DOHH2 (cell line): Measurements from ENCODE around the gene LCE5A.
A peak's percentile ranks its signal among the peaks of the same experiment; 100 is the strongest.
"Not testable (repeated sequence)": the region's sequence is repeated elsewhere in the genome, so short reads cannot be mapped to it uniquely, and the experiment has no call there.

ENCODE experiments used
- H3F3A ChIP-seq: fragments of 200-600 bp; sonication (generic), shearing (Covaris generic); 2 replicates; pipeline ENCODE4 v1.6.0; 2016; ENCODE audit warnings: antibody characterized with exemption, mild to moderate bottlenecking; ENCODE audit not compliant: control insufficient read depth, insufficient read depth
- H3K27ac ChIP-seq: fragments of 200-600 bp; sonication (generic); 2 replicates; pipeline ENCODE4 v1.5.1; 2014; ENCODE audit warnings: low read depth, mild to moderate bottlenecking, low read length, moderate library complexity
- H3K27me3 ChIP-seq: fragments of 200-600 bp; sonication (generic); 2 replicates; pipeline ENCODE4 v1.6.1; 2014; ENCODE audit warnings: mild to moderate bottlenecking, low read length, mixed read lengths; ENCODE audit not compliant: control insufficient read depth
- H3K36me3 ChIP-seq: fragments of 200-600 bp; sonication (generic); 2 replicates; pipeline ENCODE4 v1.6.1; 2014; ENCODE audit warnings: mild to moderate bottlenecking, low read length, moderate library complexity, mixed read lengths; ENCODE audit not compliant: control insufficient read depth
- H3K4me1 ChIP-seq: fragments of 200-600 bp; sonication (generic); 2 replicates; pipeline ENCODE4 v1.6.1; 2014; ENCODE audit warnings: mild to moderate bottlenecking, low read length, mixed read lengths; ENCODE audit not compliant: control insufficient read depth
- H3K4me2 ChIP-seq: fragments of 200-600 bp; sonication (generic); 2 replicates; pipeline ENCODE4 v1.6.0; 2014; ENCODE audit warnings: mild to moderate bottlenecking, low read length, moderate library complexity
- H3K4me3 ChIP-seq: fragments of 200-600 bp; sonication (generic); 2 replicates; pipeline ENCODE4 v1.5.1; 2014; ENCODE audit warnings: mild to moderate bottlenecking, low read length, mixed read lengths
- H3K79me2 ChIP-seq: fragments of 200-600 bp; sonication (generic); 2 replicates; pipeline ENCODE4 v1.6.1; 2014; ENCODE audit warnings: mild to moderate bottlenecking, low read length, mixed read lengths; ENCODE audit not compliant: control insufficient read depth
- H3K9me2 ChIP-seq: fragments of 200-600 bp; sonication (generic); replicated peaks from 2 replicates; pipeline ENCODE4 v1.6.1; 2014; ENCODE audit warnings: mild to moderate bottlenecking, low read length, mixed read lengths; ENCODE audit not compliant: control insufficient read depth
- H3K9me3 ChIP-seq: fragments of 200-600 bp; sonication (generic); 2 replicates; pipeline ENCODE4 v1.6.1; 2014; ENCODE audit warnings: antibody characterized with exemption, low read length, mixed read lengths; ENCODE audit not compliant: control insufficient read depth, insufficient read depth
- H4K20me1 ChIP-seq: fragments of 200-600 bp; sonication (generic); 2 replicates; pipeline ENCODE4 v1.6.0; 2014; ENCODE audit warnings: low read depth, mild to moderate bottlenecking, antibody characterized with exemption, low read length, moderate library complexity; ENCODE audit not compliant: control insufficient read depth, insufficient read depth
- EZH2phosphoT487 ChIP-seq: fragments of 200-600 bp; sonication (generic); IDR thresholded peaks from 2 replicates; pipeline ENCODE4 v1.6.1; 2017; ENCODE audit warnings: borderline replicate concordance, mild to moderate bottlenecking, antibody characterized with exemption, low read length, moderate library complexity, mixed read lengths
- TF ChIP-seq, protein P1 (sequence below): fragments of 200-600 bp; sonication (generic); IDR thresholded peaks from one replicate; pipeline ENCODE4 v1.5.1; 2014; ENCODE audit warnings: antibody characterized with exemption, mild to moderate bottlenecking, low read depth, low read length; ENCODE audit not compliant: poor library complexity, severe bottlenecking

LCE5A gene

DNA sequence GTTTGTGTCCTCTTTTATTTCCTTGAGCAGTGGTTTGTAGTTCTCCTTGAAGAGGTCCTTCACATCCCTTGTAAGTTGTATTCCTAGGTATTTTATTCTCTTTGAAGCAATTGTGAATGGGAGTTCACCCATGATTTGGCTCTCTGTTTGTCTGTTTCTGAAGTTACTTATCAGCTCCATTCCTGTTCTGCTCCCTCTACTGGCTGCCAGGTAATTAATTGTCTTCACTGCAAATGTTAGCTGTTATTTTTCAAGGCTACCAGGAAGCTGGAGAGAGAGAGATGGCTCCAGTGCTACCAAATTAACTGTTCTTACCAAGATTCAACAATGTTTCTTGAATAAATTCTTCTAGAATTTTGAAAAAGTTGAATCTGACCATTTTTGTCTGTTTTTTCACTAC, 19.1 kb upstream of the LCE5A start:
- H3K36me3 ChIP-seq, H4K20me1 ChIP-seq, H3K27me3 ChIP-seq, H3K4me2 ChIP-seq, H3K27ac ChIP-seq, H3K79me2 ChIP-seq, H3K4me1 ChIP-seq, H3K9me3 ChIP-seq, H3K4me3 ChIP-seq, H3K9me2 ChIP-seq, H3F3A ChIP-seq: not testable (repeated sequence)
- TF ChIP-seq, protein P1, sequence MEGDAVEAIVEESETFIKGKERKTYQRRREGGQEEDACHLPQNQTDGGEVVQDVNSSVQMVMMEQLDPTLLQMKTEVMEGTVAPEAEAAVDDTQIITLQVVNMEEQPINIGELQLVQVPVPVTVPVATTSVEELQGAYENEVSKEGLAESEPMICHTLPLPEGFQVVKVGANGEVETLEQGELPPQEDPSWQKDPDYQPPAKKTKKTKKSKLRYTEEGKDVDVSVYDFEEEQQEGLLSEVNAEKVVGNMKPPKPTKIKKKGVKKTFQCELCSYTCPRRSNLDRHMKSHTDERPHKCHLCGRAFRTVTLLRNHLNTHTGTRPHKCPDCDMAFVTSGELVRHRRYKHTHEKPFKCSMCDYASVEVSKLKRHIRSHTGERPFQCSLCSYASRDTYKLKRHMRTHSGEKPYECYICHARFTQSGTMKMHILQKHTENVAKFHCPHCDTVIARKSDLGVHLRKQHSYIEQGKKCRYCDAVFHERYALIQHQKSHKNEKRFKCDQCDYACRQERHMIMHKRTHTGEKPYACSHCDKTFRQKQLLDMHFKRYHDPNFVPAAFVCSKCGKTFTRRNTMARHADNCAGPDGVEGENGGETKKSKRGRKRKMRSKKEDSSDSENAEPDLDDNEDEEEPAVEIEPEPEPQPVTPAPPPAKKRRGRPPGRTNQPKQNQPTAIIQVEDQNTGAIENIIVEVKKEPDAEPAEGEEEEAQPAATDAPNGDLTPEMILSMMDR = peak; percentile 14

GRCh38 chr1:152495066-152495675, 15.4 kb upstream of the LCE5A start:
- H3K4me3 ChIP-seq = no peak overlapping the region
- no peaks in the 10 kb centered on the region for H3K79me2 ChIP-seq
- H3K27me3 ChIP-seq = peaks cover 3% of the 10 kb centered on the region; the same call in 1 of the 2 replicates
- no peaks in the 10 kb centered on the region for H3K9me2 ChIP-seq
- no peaks in the 10 kb centered on the region for H3K36me3 ChIP-seq
- no peaks in the 10 kb centered on the region for H4K20me1 ChIP-seq
- no peaks in the 10 kb centered on the region for H3K4me1 ChIP-seq
- H3F3A ChIP-seq = no peaks in the 10 kb centered on the region
- H3K4me2 ChIP-seq = no peak overlapping the region
- no peak overlapping the region for H3K27ac ChIP-seq
- no peaks in the 10 kb centered on the region for H3K9me3 ChIP-seq
- no peak for TF ChIP-seq EZH2phosphoT487
- TF ChIP-seq, protein P1 = peak; percentile 91

DNA sequence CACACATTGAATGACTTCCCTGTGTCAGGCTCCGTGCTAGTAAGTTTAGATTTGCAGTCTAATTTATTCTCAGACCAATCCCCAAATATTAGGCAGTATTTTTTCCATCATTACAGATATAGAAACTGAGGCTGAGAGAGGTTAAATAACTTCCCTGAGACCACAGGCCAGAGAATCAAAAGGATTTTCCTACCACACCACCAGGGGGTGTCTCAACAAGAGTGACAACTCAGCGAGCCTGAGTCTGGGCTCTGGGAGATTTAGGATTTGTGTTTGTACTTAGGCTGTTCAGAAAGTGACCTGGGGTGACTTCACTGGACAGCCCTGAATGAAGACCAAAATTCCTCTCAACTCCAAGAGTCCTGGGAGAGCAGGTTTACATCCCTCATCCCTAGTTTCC, 13.3 kb upstream of the LCE5A start:
- no peaks in the 10 kb centered on the region for H3K36me3 ChIP-seq
- no peaks in the 10 kb centered on the region for H3K9me3 ChIP-seq
- no peaks in the 10 kb centered on the region for H3K4me1 ChIP-seq
- H3K27me3 ChIP-seq = peaks cover 3% of the 10 kb centered on the region; the same call in 1 of the 2 replicates
- H3K4me3 ChIP-seq = no peak overlapping the region
- no peaks in the 10 kb centered on the region for H3K9me2 ChIP-seq
- no peaks in the 10 kb centered on the region for H3K79me2 ChIP-seq
- H4K20me1 ChIP-seq = no peaks in the 10 kb centered on the region
- H3K4me2 ChIP-seq = no peak overlapping the region
- no peak overlapping the region for H3K27ac ChIP-seq
- no peaks in the 10 kb centered on the region for H3F3A ChIP-seq
- TF ChIP-seq EZH2phosphoT487 = no peak
- TF ChIP-seq, protein P1 = peak; percentile 54
